ENCODE measurements around the gene CCM2.
"Not testable (repeated sequence)": the region's sequence is repeated elsewhere in the genome, so short reads cannot be mapped to it uniquely, and the experiment has no call there.

Gene CCM2

GRCh38 chr7:45106820-45107219 is 106.8 kb downstream of the CCM2 start:
- DNase-seq, result no peak

- DNase-seq, result no peak
These were observed 107.4 kb downstream of the CCM2 start for GRCh38 chr7:45107356-45107755.

GRCh38 chr7:45108863-45109262 is 108.9 kb downstream of the CCM2 start:
- no peak for DNase-seq

- peak; percentile 93 for DNase-seq
These were observed 111.6 kb downstream of the CCM2 start, which contains the start of gene TBRG4 for GRCh38 chr7:45111298-45112223. TBRG4 (minus strand) TSS chr7:45111697; CDS start chr7:45109237, 2,460 bp downstream.

- DNase-seq, result no peak
These were observed 112.6 kb downstream of the CCM2 start for GRCh38 chr7:45112648-45113047.

GRCh38 chr7:45114257-45114656 is 114.3 kb downstream of the CCM2 start:
- not testable (repeated sequence) for DNase-seq

- DNase-seq, result no peak
These were observed 114.9 kb downstream of the CCM2 start for GRCh38 chr7:45114926-45115325.

- no peak for DNase-seq
These were observed 116.0 kb downstream of the CCM2 start for GRCh38 chr7:45116048-45116447.

- no peak for DNase-seq
These were observed 117.6 kb downstream of the CCM2 start for GRCh38 chr7:45117582-45117981.

GRCh38 chr7:45118292-45118691 is 118.3 kb downstream of the CCM2 start:
- DNase-seq, result no peak

- no peak for DNase-seq
These were observed 118.9 kb downstream of the CCM2 start for GRCh38 chr7:45118889-45119331.

- no peak for DNase-seq
These were observed 119.5 kb downstream of the CCM2 start for GRCh38 chr7:45119550-45119949.

- no peak for DNase-seq
These were observed 123.2 kb downstream of the CCM2 start for GRCh38 chr7:45122975-45123860.

- no peak for DNase-seq
These were observed 124.1 kb downstream of the CCM2 start for GRCh38 chr7:45123913-45124710.

GRCh38 chr7:45125193-45125904 is 125.3 kb downstream of the CCM2 start:
- no peak for DNase-seq

All from CD4-positive, alpha-beta T cell treated with Interferon gamma for 1 hour (primary cell).